ENCODE results near the gene NEO1.
A peak's percentile ranks its signal among the peaks of the same experiment; 100 is the strongest.

The NEO1 gene

DNA sequence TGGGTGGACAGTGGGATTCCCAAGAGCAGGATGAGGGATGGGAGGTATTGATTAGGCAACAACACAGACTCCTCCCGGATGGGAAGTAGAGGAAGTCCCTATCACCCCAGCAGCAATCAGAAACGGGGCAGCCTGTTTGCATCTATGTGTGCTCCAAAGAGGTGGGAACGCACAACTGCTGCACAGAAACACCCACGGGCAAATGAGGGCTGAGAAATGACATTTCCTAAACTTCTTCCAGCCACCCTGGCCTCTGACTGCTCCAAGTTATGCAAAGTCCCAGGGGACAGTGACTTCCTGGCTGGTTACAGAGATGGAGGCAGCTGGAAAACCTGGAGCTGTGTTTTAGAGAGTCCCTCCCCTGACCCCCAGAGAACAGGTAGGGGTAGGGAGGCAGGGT is 273.9 kb downstream of the NEO1 start:
- TF ChIP-seq CTCF (conservative IDR thresholded peaks at IDR 0.05; ENCODE audit: control insufficient read depth, insufficient read depth, low read depth, low read length), result no peak
- no peak for DNase-seq (ENCODE audit: low read depth)
- H3K4me3 ChIP-seq (ENCODE audit: control insufficient read depth, low read depth, low read length), result no peak overlapping the region

DNA sequence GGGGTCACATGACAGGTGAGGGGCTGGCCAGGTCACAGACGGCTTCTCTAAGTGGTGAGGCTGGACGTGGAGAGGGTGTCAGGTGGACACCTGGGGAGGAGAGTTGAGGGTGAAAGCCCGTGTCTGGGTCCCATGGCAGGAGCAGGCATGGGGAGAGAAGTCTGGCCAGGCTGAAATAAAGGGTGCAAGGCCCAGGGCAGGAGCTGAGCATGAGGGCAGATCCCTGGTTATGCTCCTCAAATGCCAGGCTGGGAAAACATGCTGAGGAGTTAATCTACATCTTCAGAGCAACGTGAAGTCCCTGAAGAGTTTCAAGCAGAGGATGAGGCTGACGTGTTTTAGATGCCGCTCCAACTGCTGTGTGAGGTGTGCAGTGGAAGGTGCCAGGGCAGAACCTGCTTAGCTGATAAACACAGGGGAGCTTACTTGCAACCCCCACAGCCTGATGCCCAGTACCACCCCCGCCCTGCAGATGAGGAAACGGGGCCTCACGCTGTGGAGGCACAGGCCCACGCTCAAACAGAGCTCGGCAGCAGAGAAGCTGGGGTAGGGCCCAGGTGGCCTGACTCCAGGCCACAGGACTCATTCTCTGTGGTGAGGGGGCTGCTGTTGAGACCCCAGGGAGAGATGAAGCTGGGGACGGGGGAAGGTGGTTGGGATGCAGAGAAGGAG is 276.0 kb downstream of the NEO1 start:
- TF ChIP-seq CTCF (conservative IDR thresholded peaks at IDR 0.05; ENCODE audit: control insufficient read depth, insufficient read depth, low read depth, low read length), result no peak
- DNase-seq (ENCODE audit: low read depth), result no peak
- no peak overlapping the region for H3K4me3 ChIP-seq (ENCODE audit: control insufficient read depth, low read depth, low read length)

DNA sequence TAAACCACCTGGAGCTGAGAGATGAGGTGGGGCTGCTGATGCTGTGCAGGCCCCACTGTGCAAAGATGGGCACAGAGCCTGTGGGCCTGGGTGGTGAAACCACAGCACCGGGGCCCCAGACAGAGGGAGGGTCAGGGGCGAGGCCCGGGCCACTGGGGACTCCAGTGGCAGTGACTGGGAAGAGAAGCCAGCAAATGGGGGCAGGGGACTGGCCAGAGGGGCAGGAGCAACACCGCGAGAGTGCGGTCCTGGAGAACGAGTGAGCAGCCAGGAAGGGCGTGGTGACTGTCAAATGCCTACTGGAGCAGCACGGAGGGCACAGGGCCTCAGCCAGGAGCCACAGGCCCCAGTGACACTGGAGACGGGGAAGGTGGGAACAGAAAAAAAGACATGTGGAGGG is 276.7 kb downstream of the NEO1 start:
- no peak for TF ChIP-seq CTCF (conservative IDR thresholded peaks at IDR 0.05; ENCODE audit: control insufficient read depth, insufficient read depth, low read depth, low read length)
- H3K4me3 ChIP-seq (ENCODE audit: control insufficient read depth, low read depth, low read length), result no peak overlapping the region
- DNase-seq (ENCODE audit: low read depth), result no peak

GRCh38 chr15:73329501-73330200 is 277.4 kb downstream of the NEO1 start:
- no peak for DNase-seq (ENCODE audit: low read depth)
- no peak for TF ChIP-seq CTCF (conservative IDR thresholded peaks at IDR 0.05; ENCODE audit: control insufficient read depth, insufficient read depth, low read depth, low read length)
- no peak overlapping the region for H3K4me3 ChIP-seq (ENCODE audit: control insufficient read depth, low read depth, low read length)

- peak; percentile 5 for DNase-seq (ENCODE audit: low read depth)
- no peak overlapping the region for H3K4me3 ChIP-seq (ENCODE audit: control insufficient read depth, low read depth, low read length)
- no peak for TF ChIP-seq CTCF (conservative IDR thresholded peaks at IDR 0.05; ENCODE audit: control insufficient read depth, insufficient read depth, low read depth, low read length)
Observed at GRCh38 chr15:73330206-73331051, 278.2 kb downstream of the NEO1 start.

DNA sequence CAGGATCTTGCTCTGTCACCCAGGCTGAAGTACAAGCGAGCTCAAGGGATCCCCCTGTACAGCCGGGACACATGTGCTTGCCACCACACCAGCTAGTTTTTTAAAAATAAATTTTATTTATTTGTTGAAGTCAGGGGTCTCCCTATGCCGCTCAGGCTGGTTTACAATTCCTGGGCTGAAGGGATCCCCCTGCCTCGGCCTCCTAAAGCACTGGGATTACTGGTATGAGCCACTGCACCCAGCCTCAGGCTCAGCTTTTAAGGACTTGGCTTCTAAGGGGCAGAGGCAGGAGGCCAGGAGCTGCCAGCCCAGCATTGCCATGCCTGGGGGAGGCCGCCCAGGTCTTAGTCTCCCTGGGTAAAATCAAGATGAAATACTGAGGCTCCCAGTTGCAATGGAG is 279.2 kb downstream of the NEO1 start:
- TF ChIP-seq CTCF (conservative IDR thresholded peaks at IDR 0.05; ENCODE audit: control insufficient read depth, insufficient read depth, low read depth, low read length), result no peak
- H3K4me3 ChIP-seq (ENCODE audit: control insufficient read depth, low read depth, low read length), result no peak overlapping the region

More for the DNA sequence above, 279.2 kb downstream of the NEO1 start:
- no peak for DNase-seq (ENCODE audit: low read depth)

Measured in fibroblast of mammary gland (primary cell).